ENCODE results near the gene RCHY1.
A peak's percentile ranks its signal among the peaks of the same experiment; 100 is the strongest.
"Not testable (repeated sequence)": the region's sequence is repeated elsewhere in the genome, so short reads cannot be mapped to it uniquely, and the experiment has no call there.

Gene RCHY1

DNA sequence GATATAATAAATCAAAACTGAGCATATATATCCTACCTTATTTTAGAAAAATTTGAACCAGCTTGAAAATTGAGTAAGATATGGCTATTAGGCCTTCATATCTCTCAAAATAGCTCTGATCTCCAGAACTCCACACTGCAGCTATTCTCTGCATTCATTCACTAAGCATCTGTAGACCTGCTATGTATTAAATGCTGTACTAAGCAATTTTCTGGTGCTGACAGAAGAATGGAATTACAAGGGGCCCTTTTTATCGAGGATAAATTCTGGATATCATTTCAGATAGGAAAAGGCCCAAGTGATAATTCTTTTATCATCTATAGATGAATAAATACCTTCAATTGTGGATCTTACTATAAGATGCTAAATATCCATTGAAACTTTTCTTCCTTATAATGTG is 1.9 kb upstream of the RCHY1 start:
- no peak for DNase-seq
- peaks cover 16% of the 10 kb centered on the region for H3K36me3 ChIP-seq
- H3K9me3 ChIP-seq (ENCODE audit: severe bottlenecking), result no peaks in the 10 kb centered on the region
- no peak overlapping the region for H3K4me3 ChIP-seq (ENCODE audit: low read depth, low read length)
- TF ChIP-seq, protein P1, sequence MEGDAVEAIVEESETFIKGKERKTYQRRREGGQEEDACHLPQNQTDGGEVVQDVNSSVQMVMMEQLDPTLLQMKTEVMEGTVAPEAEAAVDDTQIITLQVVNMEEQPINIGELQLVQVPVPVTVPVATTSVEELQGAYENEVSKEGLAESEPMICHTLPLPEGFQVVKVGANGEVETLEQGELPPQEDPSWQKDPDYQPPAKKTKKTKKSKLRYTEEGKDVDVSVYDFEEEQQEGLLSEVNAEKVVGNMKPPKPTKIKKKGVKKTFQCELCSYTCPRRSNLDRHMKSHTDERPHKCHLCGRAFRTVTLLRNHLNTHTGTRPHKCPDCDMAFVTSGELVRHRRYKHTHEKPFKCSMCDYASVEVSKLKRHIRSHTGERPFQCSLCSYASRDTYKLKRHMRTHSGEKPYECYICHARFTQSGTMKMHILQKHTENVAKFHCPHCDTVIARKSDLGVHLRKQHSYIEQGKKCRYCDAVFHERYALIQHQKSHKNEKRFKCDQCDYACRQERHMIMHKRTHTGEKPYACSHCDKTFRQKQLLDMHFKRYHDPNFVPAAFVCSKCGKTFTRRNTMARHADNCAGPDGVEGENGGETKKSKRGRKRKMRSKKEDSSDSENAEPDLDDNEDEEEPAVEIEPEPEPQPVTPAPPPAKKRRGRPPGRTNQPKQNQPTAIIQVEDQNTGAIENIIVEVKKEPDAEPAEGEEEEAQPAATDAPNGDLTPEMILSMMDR (IDR thresholded peaks at IDR 0.05; ENCODE audit: low read depth, low read length), result no peak
- H3K27ac ChIP-seq, result no peak overlapping the region
- H3K27me3 ChIP-seq (ENCODE audit: insufficient read depth, low read depth, severe bottlenecking), result no peaks in the 10 kb centered on the region

DNA sequence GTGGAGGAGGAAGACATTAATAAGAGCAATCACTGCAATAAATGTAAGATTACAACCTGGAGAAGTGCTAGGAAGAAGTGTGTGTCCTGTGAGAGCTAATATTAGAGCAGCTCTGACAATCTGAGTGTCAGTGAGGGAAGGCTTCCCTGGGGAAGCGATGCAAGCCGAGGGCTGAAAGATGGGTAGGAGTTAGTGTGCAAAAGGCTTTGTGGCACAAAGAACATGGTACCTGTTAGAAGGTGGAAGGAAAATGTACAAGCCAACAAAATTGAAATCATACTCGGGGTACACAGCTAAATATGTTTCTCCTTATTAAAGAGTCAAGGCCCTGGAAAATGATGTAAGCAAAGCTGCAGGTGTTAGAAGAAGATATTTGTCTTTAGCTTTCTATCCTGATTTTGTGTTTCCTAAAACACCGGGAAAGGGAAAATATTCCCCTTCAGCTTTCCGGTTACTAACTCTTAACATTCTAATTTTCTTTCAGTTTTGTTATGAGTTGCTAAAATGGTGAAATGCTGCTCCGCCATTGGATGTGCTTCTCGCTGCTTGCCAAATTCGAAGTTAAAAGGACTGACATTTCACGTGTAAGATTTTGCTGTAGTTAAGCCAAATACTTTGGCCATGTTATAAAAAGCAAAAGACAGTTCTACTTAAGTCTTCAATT is 878 bp upstream of the RCHY1 start:
- peak; percentile 8 for DNase-seq
- Histone ChIP-seq H3K36me3 (peaks cover 13% of the 10 kb centered on the region), H3K27ac (peak overlapping the region; percentile 91), H3K9me3 (ENCODE audit: severe bottlenecking) (no peaks in the 10 kb centered on the region), H3K27me3 (ENCODE audit: insufficient read depth, low read depth, severe bottlenecking) (no peaks in the 10 kb centered on the region), H3K4me3 (ENCODE audit: low read depth, low read length) (peak overlapping the region; percentile 96)
- TF ChIP-seq, protein P1 (IDR thresholded peaks at IDR 0.05; ENCODE audit: low read depth, low read length), result no peak

DNA sequence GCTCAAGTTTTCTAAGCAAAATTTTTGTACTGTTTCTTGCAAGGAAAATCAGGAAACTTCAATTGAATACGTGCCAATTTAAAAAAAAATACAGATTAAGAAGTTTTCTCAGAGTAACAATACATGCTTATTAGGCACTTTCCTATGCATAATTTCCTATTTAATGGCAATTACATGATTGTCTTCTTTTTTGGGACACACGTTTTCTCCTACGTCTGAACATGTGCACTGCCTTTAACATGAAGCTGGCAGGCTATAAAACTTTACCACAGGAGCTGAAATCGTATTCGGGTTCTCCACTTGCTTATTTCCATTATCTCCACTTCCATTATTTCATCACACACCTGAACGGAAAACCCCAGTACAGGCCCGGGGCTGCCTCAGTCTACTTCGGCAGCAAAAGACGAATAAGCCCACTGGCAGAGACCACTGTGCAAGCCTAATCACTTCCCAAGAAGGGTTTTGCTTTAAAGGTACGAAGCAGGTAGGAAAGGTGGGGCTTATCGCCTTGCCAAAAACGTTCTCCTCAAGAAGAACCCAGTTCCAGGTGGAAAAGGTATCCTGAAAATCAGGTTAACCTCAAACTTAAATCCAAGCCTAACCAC is 575 bp downstream of the RCHY1 start:
- TF ChIP-seq, protein P1 (IDR thresholded peaks at IDR 0.05; ENCODE audit: low read depth, low read length), result no peak
- no peak for DNase-seq
- Histone ChIP-seq H3K27ac (peak overlapping the region; percentile 91), H3K36me3 (peaks cover 14% of the 10 kb centered on the region), H3K27me3 (ENCODE audit: insufficient read depth, low read depth, severe bottlenecking) (no peaks in the 10 kb centered on the region), H3K9me3 (ENCODE audit: severe bottlenecking) (no peaks in the 10 kb centered on the region), H3K4me3 (ENCODE audit: low read depth, low read length) (peak overlapping the region; percentile 96)

DNA sequence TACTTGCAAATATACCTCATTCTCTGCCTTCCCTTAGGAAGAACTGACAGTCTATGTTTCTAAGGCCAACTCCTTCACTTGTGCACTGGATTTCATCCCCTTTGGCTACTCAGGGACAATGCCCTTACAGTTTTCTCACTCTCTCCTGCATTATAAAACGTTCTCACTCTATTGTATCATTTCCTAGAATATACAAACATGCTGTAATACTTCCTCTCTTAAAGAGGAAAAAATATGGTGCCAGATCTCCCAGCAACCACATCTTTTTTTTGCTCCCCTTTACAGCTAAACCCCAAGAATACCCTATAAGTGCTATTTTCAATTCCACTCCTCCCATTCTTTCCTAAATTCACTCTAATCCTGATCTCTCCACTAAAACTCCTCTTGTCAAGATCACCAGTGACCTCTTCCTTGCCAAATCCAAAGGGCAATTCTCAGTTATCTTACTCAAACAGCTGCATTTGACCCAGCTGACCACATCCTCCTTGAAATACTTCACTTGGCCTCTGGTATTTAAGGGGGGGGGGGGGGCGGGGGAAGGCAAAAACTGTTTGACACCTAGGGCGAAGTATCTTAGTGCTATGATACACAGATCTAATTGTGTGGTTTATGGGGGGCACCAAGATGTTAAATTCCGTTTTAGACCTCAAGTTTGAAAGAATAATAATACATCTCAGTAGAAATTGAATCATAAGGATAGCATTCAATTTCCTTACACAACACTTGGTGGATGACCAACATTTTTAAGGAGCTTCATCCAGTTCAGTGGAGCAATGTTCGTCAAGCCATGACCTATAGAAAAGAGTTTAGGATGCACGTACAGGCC is 1.6 kb downstream of the RCHY1 start:
- TF ChIP-seq, protein P1 (IDR thresholded peaks at IDR 0.05; ENCODE audit: low read depth, low read length), result no peak
- DNase-seq, result no peak
- Histone ChIP-seq H3K9me3 (ENCODE audit: severe bottlenecking) (no peaks in the 10 kb centered on the region), H3K27ac (no peak overlapping the region), H3K36me3 (peaks cover 11% of the 10 kb centered on the region), H3K27me3 (ENCODE audit: insufficient read depth, low read depth, severe bottlenecking) (no peaks in the 10 kb centered on the region), H3K4me3 (ENCODE audit: low read depth, low read length) (no peak overlapping the region)

DNA sequence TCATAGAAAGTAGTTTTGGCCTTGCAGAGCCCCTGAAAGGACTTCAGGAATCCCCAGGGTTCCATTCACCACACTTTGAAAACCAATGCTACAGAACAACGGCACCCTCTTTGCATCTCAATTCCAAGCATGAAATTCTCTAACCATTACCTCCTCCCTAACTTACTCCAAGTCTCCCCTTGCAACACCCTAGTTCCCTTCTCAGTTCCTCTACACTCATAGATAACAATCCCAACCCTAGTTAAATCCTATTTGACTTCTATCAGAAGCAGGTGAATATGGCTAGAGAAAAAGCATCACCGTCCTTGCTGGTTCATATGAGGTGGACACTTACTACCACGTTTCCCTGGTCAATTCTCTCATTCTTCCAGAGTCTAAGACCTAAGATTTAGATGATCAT is 2.4 kb downstream of the RCHY1 start:
- TF ChIP-seq, protein P1 (IDR thresholded peaks at IDR 0.05; ENCODE audit: low read depth, low read length), result no peak
- Histone ChIP-seq H3K4me3 (ENCODE audit: low read depth, low read length) (no peak overlapping the region), H3K36me3 (peaks cover 11% of the 10 kb centered on the region), H3K9me3 (ENCODE audit: severe bottlenecking) (no peaks in the 10 kb centered on the region), H3K27ac (no peak overlapping the region), H3K27me3 (ENCODE audit: insufficient read depth, low read depth, severe bottlenecking) (no peaks in the 10 kb centered on the region)
- no peak for DNase-seq

DNA sequence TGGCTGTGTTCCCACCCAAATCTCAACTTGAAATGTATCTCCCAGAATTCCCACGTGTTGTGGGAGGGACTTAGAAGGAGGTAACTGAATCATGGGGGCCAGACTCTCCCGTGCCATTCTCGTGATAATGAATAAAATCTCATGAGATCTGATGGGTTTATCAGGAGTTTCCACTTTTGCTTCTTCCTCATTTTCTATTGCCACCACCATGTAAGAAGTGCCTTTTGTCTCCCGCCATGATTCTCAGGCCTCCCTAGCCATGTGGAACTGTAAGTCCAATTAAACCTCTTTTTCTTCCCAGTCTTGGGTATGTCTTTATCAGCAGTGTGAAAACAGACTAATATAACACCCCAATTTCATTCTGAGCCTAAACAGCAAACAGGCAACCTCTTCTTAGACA is 4.6 kb downstream of the RCHY1 start:
- H3K9me3 ChIP-seq (ENCODE audit: severe bottlenecking); DNase-seq; H3K4me3 ChIP-seq (ENCODE audit: low read depth, low read length); H3K27ac ChIP-seq; H3K27me3 ChIP-seq (ENCODE audit: insufficient read depth, low read depth, severe bottlenecking): not testable (repeated sequence)
- H3K36me3 ChIP-seq, result peaks cover 22% of the 10 kb centered on the region
